Measurements from ENCODE around the gene DDX42.

DDX42 gene

GRCh38 chr17:63766754-63767153, 7.2 kb upstream of the DDX42 start:
- TF ChIP-seq CTCF (IDR thresholded peaks at IDR 0.05; ENCODE audit: low read depth, low read length), result no peak
- no peak for DNase-seq (ENCODE audit: extremely low read depth, low read depth)

DNA sequence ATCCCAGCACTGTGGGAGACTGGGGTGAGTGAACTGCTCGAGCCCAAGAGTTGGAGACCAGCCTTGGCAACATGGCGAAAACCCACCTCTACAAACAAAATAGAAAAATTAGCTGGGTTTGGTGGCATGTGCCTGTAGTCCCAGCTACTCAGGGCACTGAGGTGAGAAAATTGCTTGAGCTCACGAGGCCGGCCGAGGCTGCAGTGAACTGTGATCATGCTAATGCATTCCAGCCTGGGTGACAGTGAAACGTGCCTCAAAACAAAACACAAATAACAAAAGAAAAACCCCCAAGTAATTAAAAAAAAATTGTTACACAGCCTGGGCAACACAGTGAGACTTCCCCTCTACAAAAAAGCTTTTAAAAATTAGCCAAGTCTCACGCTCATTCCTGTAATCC, 5.5 kb upstream of the DDX42 start:
- no peak for TF ChIP-seq CTCF (IDR thresholded peaks at IDR 0.05; ENCODE audit: low read depth, low read length)
- DNase-seq (ENCODE audit: extremely low read depth, low read depth), result no peak

GRCh38 chr17:63772801-63773271, 1.1 kb upstream of the DDX42 start:
- no peak for TF ChIP-seq CTCF (IDR thresholded peaks at IDR 0.05; ENCODE audit: low read depth, low read length)
- DNase-seq (ENCODE audit: extremely low read depth, low read depth), result no peak

DNA sequence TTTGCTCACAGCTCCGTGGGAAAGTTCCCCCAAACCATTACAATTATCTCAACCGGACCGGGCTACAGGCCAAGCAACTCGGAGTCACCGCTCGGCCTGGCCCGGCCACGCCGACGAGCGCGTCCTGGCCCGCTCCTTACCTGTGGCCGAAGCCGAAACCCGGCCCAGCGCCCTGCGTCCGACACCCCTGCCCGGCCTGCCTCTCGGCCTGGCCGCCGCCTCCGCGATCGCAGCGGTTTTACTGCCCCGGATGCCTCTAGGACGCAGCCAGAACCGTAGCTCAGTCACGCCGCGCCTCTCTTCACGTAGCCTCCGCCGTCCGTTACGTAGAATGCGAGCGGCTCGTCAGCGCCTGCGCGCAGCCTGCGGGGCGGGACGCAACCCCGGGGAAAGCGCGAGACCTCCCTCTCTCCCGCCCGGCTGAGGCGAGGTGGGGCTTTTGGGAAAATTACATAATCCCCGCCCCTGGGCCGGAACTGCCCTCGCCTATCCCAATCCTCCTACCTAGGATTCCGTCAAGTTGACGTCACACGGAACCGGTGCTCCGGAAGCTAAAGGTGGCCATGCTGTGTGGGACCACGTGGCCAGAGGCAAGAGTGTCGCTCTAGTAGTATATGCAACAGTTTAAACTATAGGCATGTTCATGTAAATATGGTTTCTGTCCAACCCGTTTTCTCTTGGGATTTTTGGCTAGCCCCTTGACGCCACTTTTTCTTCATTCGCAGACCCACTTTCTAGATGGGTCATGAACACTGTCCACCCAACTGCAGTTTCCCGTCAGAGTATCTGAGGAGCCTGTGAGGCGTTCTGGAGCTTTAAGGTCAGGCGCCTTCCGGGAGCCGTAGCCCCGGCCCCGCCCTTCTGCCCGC, 464 bp upstream of the DDX42 start, which contains the start of gene CCDC47:
Gene CCDC47, minus strand, starts transcription at position 326 of the 869 bp plus-strand sequence. CDS start 7,422 bp downstream, outside the sequence.
- TF ChIP-seq CTCF (IDR thresholded peaks at IDR 0.05; ENCODE audit: low read depth, low read length), result no peak

GRCh38 chr17:63774969-63775265, 947 bp downstream of the DDX42 start:
- TF ChIP-seq CTCF (IDR thresholded peaks at IDR 0.05; ENCODE audit: low read depth, low read length), result no peak
- DNase-seq (ENCODE audit: extremely low read depth, low read depth), result no peak

More for the DNA sequence above, 464 bp upstream of the DDX42 start, which contains the start of gene CCDC47:
- DNase-seq (ENCODE audit: extremely low read depth, low read depth), result peak; percentile 97

- DNase-seq (ENCODE audit: extremely low read depth, low read depth), result no peak
- TF ChIP-seq CTCF (IDR thresholded peaks at IDR 0.05; ENCODE audit: low read depth, low read length), result no peak
These were observed 1.4 kb downstream of the DDX42 start for GRCh38 chr17:63775420-63775819.

GRCh38 chr17:63780507-63780906, 6.5 kb downstream of the DDX42 start:
- no peak for TF ChIP-seq CTCF (IDR thresholded peaks at IDR 0.05; ENCODE audit: low read depth, low read length)
- DNase-seq (ENCODE audit: extremely low read depth, low read depth), result no peak

All from AG09319 (cell line).